T follicular helper cell (primary cell): ENCODE results near the gene ADAMTS18.

Experiments
- DNase-seq: peaks from one replicate; pipeline ENCODE4 v3.0.0-alpha.2; 2020; ENCODE audit warnings: low read depth

The ADAMTS18 gene

DNA sequence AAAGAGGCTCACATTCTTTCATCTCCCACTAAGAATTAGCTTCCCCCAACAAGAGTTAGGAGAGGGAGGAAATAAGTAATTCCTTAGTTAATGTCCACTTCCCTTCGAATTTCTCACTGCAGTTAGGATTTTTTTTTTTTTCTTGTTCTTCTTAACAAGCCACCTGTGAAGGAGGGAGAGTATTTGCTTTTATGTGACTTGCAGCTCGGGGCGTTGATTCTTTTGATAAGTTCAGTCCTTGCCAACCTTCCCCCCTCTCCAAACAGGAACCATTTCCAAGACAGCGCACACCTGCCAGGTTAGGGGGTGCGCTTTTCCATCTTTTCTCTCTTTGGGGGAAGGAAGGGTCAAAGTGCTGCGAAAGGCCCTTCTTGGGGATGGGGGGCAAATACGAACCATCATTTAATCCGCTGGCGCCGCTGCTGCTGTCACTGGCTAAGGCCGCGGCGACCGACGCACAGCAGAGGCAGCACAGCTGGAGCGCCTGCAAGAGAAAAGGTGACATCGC, 758 bp downstream of the ADAMTS18 start:
- DNase-seq, result no peak

DNA sequence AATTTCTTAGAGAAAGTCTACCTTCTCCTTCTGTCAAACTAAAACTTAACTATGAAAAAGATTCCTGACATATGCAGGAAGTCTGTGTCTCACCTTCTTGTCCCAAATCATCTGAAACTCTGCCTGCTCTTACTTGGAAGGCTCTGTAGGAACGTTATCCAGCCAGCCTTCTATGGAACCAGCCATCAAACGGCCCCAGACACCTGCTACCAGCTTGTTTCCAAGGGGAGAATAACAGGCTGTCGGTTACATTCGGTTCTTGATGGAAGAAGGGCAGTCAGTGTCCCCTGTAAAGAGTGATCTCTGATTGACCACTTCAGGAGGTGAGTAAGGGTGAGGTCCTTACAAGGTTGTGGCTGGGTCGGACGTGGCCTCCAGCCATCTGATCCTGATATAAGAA, 1.7 kb downstream of the ADAMTS18 start:
- no peak for DNase-seq

- no peak for DNase-seq
These were observed 2.6 kb downstream of the ADAMTS18 start for GRCh38 chr16:77432264-77432663.

- no peak for DNase-seq
These were observed 3.8 kb downstream of the ADAMTS18 start for GRCh38 chr16:77430787-77431585.

DNA sequence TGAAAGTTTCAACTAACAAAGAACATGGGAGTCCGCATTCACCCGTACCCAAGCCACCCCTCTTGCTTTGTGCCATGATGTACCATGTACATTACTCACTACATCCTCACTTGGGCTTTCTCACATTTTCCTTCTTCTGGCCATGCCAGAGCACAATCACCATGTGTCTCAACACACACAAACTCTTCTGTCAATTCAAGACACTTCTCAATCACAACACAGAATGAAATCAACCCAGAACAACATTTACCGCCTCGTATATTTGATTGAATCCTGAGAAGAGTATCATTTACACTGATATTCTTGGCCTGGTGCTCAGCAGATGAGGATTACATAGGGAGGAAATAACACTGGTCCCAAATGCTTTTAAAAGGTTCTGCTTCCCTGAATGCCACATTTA, 4.5 kb downstream of the ADAMTS18 start:
- DNase-seq, result no peak

DNA sequence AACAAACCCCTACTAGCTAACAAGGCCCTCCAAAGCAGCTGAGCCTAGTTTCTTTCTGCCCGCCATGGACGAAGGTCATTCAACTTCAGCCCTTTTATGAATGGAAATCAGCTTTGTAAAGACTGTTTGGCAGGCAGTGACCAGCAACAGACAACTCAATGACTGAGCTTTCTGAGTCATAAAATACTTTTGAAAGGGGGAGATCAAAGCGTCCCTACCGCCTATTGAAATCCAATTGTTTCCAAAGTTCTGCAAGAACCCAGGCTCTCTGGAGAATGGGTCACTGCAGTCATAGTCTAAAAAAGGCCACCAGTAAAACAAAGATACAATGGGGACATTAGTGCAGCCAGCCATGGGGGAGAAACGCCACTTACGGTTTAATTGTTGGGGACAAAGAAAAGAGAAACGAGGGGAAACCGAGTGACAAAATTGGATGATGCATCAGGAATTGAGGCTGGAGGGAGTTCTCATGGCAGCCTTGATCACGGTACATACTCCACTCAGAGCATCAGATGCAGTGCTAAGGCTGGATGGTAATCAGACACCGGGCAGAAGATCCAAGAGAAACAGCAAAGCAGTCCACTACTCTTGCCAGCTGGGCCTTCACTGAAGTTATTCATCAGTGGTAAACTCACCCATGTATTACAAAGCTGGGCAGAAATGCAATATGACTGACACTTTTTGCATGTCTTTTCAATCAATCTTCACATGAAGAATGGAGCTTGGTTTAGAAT, 9.8 kb downstream of the ADAMTS18 start:
- no peak for DNase-seq

DNA sequence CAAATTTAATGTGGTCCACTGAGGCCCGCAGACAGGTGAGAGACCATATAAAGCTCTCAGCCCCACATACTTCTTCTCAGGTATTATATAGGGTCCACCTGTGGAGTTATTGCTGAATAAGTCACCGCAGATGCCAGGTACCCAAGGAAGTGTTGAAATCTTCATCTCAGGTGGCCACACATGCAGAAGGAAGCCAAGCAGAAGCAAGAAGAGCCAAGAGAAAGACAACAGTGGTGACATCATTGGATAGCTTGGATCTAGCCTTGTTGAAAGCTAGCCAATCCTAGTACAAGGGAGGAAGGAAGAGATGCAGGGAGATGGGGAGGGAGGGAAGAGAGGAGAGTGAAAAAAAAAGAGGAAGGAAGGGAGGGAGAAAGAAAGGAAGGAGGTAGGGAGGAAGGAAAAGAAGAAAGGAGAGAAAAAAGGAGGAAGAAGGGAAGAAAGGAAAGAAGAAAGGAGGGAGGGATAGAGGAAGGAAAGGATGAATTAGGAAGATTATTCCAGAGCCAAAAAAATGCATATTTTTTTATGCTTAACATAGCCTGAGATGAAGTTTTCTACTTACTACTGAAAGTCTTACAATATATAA, 12.5 kb downstream of the ADAMTS18 start:
- no peak for DNase-seq

GRCh38 chr16:77416939-77417480, 17.8 kb downstream of the ADAMTS18 start:
- DNase-seq, result no peak

DNA sequence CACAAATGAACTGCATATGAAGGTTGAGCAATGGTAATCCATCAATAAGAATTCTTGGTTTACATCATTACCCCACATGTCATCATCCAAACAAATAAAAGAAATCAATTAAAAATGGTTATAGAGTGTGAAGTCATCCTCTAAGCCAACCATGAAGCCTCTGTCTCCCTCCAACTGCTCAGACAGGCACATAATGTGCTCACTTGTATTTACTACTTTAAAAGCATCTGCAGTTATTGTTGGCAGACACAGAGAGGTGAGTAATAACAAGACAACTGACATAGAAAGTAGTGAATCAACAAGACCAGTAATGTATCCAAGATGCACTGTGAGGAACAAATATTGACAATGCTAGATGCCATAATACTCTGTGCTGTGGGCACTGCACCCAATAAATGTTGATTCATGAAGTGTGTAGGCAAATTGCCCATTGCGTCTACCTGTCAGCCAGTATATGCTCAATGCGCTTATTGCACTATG, 20.0 kb downstream of the ADAMTS18 start:
- DNase-seq, result no peak

DNA sequence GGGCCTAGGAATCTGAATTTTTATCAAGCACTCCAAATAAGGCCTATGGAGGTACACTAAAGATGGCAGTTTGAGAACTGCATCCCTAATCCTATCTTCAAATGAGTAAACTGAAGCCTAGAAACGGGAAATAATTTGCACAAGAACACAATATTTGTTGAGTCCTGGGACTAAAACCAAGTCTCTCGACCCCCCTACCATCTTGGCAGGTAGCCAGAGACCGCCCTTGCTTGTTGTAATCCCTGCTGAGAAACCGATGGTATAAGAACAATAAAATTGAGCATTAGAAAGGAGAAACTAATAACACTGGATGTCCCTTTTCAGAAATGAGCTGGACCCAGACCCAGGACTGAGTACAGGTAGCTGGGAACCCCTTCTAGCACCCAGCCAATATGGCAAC, 24.4 kb downstream of the ADAMTS18 start:
- DNase-seq, result no peak

DNA sequence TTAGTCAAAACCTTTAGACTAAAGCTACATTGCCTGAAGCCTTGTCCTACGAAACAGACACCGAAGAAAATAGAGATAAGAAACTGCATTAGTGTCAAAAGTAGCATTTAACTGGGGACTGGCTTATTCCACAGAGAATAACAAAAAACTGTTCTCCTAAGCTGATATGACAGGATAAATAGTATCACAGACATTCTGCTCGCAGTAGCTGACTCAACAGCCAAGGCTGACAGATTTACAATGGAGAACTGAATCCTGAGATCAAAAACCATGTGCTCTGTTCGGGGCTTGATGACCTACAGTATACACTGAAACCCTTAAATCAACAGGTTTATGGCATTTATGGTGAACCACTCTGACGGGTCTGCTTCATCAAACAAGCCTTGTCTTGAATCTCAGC, 25.5 kb downstream of the ADAMTS18 start:
- no peak for DNase-seq

DNA sequence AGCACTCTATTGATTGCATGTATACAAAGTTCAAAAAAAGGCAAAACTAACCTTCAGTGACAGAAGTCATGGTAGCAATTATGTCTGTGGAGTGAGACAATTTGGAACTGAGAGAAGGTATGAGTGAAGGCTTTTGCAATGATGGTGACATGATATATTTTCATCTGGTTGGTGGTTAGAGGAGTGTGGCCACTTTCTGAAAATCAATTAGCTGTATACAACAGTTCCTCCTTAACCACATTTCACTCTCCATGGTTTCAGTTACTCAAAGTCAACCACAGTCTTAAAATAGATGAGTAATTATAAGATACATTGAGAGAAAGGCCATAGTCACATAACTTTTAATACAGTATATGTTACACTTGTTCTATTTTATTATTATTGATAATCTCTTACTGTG, 26.2 kb downstream of the ADAMTS18 start:
- no peak for DNase-seq

- DNase-seq, result no peak
These were observed 28.2 kb downstream of the ADAMTS18 start for GRCh38 chr16:77406680-77407079.

- no peak for DNase-seq
These were observed 30.1 kb downstream of the ADAMTS18 start for GRCh38 chr16:77404775-77405174.

- DNase-seq, result no peak
These were observed 31.1 kb downstream of the ADAMTS18 start for GRCh38 chr16:77403732-77404131.

DNA sequence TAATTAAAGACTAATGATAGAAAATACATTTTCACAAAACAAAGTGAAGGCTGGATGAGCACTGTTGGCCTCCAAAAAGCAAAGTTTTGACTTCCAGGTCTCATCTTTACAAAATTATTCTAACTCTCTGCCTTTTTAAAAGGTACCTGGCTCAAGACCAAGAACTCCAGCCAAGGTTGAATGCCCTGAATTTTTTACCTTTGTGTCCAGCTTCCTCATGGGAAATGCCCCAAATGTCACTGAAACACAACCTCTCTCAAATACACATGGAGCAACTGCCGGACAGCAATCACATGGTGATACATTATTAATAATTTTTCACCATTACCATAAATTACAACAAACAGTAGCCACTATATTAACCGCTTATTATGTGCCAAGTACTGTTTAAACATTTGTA, 32.2 kb downstream of the ADAMTS18 start:
- DNase-seq, result no peak

- DNase-seq, result no peak
These were observed 32.7 kb downstream of the ADAMTS18 start for GRCh38 chr16:77402118-77402517.

- DNase-seq, result no peak
These were observed 35.3 kb downstream of the ADAMTS18 start for GRCh38 chr16:77399546-77399945.

DNA sequence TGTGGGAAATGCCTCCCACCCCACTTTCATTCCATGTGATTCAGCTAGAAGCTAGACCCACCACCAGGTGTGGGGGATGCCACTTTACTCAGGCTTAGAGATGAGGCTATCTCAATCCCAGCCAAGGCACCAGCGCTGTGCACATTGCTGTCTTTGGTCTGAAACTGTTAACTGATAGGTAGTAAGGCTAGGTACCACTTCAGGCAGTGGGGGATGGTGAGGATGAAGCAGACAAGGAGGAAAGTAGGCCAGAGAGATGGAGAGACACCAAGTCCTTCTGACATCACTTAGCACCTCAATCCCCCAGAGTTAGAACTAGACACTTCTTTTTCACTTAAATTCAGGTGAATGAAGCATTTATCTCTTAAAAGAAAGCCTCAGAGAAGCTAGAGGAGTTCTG, 35.8 kb downstream of the ADAMTS18 start:
- no peak for DNase-seq

GRCh38 chr16:77398495-77398894, 36.3 kb downstream of the ADAMTS18 start:
- no peak for DNase-seq

- no peak for DNase-seq
These were observed 38.4 kb downstream of the ADAMTS18 start for GRCh38 chr16:77396461-77396860.

GRCh38 chr16:77394699-77395098, 40.1 kb downstream of the ADAMTS18 start:
- no peak for DNase-seq
